Occipital lobe (tissue), 2 donors: ENCODE measurements around the gene MLLT3. TPM values are rescaled to one million over a fixed set of nuclear protein-coding genes. Genes with fewer than 3 reads are reported as not detected.

ENCODE experiments used
- DNase-seq: peaks from one replicate; lab custom pipeline; 2025; lab: John Stamatoyannopoulos, UW
- total RNA-seq: library from RNA; depleted of rRNA; stranded (reverse); fragments of >200 nt; gene quantifications from one replicate; pipeline ENCODE4 v1.2.3, GENCODE V29; 2014

Gene MLLT3
- total RNA-seq, 1 donor from 2014 or later = 152 TPM

DNA sequence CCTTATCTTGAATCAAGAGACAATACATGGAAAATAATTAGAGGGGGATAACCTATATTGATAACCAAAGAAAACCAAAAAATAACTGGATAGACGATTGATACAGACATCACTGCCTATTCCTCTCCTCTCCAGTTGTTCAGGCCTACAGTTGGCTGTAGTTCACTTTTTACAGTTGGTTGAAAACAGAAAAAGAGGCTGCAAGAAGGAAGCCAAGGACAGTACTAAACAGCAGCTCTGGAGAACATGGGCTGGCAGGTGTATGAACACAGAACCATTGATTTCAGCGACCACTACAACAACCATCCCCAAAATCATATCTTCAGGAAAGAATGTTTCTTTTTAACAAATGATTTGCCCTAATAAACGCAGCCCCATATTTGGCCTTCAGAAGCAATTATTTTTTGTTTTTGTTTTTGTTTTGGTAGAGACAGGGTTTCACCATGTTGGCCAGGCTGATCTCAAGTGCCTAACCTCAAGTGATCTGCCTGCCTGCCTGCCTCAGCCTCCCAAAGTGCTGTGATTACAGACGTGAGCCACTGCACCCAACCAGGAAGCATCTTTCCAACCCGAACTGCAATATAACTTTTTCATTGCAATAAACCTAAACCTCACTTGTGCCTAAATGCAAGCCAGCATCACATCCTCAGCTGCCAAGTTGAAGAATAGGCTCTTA lies 64.3 kb downstream of the MLLT3 start:
- no peak for DNase-seq

DNA sequence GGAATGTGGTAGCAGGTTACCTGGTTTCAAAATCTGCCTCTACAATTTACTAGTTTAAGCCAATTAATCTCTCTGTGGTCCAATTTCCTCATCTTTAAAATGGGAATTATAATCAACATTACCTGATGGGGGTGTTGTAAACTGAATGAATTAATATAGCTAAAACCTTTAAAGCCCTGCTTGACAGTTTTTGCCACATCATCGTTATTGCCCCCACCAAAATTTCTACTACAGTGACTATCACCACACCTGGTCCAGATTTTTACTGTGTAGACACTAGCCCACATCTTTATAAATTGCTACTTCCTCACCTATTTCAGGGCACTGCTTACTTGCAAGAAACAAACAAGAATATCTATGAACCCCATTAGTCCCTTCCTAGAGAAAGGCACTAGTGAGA lies 65.0 kb downstream of the MLLT3 start:
- no peak for DNase-seq

- DNase-seq = no peak
Measured at GRCh38 chr9:20553558-20554149, 68.6 kb downstream of the MLLT3 start.

- DNase-seq = no peak
Measured at GRCh38 chr9:20552874-20553557, 69.3 kb downstream of the MLLT3 start.

GRCh38 chr9:20551835-20552234 lies 70.5 kb downstream of the MLLT3 start:
- DNase-seq = no peak

DNA sequence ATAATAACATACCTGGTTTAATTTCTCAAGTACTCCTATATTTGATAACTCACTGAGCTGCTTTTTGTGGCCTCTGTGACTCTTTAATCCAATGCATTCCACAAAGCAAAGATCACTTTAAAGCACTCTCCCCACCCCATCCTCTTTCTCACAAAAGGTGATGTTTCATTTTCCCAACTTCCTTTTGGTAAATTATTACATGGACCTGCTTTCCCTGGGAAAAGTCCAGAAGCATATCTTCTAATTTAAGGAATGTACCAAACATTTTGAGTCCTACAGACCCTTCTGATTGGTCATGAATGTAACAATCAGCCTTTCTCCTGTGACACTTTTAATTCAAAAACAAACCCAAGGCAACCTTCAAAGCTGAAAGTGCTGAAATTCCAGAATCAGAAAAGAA lies 71.1 kb downstream of the MLLT3 start:
- no peak for DNase-seq

DNA sequence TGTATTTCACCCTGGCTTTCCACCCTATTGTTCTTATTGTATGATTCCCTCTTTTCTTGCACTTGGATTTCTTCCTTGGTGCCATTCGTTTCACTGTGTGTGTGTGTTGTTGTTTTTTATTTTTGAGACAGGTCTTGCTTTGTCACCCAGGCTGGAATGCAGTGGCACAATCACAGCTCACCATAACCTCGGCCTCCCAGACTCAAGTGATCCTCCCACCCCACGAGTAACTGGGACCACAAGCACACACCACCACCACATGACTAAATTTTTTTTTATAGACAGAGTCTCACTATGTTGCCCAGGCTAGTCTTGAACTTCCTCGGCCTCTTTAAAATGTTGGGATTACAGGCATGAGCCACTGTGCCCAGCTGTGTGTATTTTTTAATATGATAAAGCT lies 72.0 kb downstream of the MLLT3 start:
- DNase-seq = no peak

DNA sequence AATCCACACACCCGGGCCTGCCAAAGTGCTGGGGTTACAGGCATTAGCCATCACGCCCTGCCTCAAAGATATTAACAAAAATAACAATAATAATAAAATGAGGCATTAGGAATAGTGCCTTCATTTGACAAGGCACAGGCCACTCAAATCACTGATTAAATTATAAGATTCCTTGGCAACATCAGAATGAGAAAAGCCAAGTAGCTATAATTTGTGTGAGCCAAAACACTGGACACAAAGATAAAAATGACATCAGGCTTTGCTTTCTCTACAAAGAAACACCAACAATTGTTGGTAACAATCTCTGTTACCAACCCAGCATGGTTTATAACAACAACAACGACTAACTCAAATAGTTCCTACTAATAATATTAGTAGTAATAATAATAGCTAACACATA lies 73.2 kb downstream of the MLLT3 start:
- no peak for DNase-seq

DNA sequence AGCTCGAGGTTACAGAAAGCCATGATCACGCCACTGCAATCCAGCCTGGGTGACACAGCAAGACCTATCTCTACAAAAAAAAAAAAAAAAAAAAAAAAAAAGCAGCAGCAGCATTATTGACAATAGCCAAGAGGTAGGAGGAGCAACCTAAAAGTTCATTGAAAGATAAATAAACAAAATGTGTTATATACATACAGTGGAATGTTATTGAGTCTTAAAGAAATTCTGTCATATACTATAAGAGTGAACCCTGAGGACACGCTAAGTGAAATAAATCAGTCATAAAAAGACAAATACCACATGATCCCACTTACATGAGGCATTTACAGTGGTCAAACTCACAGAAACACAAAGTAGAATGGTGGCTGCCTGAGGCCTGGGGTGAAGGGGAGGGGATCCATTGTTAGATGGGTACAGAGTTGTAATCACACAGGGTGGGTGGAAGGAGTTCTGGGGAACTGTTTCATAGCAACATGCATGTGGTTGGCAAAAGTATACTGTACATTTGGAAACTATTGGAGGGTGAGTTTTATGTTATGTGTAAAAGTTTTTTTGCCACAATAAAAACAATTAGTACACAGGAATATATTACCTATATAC lies 77.2 kb downstream of the MLLT3 start:
- DNase-seq = no peak

- DNase-seq = no peak
Measured at GRCh38 chr9:20540169-20540863, 82.0 kb downstream of the MLLT3 start.

DNA sequence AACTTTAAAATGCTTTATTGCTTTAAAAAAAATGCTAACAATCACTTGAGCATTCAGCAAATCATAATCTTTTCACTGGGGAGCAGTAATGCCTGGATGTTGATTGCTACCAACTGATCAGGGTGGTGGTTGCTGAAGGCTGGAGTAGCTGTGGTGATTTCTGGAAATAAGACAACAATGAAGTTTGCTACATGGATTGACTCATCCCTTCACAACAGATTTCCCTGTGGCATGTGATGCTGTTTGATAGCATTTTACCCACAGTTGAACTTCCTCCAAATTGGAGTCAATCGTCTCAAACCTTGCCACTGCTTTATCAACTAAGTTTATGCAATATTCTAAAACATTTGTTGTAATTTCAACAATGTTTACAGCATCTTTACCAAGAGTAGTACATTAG lies 83.3 kb downstream of the MLLT3 start:
- DNase-seq = no peak

- DNase-seq = no peak
Measured at GRCh38 chr9:20538092-20538491, 84.2 kb downstream of the MLLT3 start.

DNA sequence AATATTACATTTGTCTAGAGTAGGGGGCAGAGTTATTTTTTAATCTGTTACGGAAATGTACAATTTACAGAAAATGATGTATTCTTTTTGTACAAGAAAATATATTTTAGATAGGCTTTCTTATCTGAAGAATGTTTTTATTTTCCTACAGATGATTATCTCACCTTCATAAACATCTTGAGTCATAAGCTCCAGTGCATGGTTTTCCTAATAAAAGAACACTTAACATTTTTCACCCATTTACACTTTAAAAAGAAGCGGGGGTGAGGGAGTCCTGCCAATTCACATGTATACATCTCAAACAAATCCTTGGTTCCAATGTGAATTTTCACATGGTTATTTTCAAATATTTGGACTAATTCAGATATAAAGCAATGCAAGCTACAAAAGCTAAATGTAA lies 85.0 kb downstream of the MLLT3 start:
- DNase-seq = no peak

- DNase-seq = no peak
Measured at GRCh38 chr9:20532584-20532983, 89.7 kb downstream of the MLLT3 start.

- no peak for DNase-seq
Measured at GRCh38 chr9:20529837-20530236, 92.5 kb downstream of the MLLT3 start.

GRCh38 chr9:20528253-20528652 lies 94.0 kb downstream of the MLLT3 start:
- no peak for DNase-seq

DNA sequence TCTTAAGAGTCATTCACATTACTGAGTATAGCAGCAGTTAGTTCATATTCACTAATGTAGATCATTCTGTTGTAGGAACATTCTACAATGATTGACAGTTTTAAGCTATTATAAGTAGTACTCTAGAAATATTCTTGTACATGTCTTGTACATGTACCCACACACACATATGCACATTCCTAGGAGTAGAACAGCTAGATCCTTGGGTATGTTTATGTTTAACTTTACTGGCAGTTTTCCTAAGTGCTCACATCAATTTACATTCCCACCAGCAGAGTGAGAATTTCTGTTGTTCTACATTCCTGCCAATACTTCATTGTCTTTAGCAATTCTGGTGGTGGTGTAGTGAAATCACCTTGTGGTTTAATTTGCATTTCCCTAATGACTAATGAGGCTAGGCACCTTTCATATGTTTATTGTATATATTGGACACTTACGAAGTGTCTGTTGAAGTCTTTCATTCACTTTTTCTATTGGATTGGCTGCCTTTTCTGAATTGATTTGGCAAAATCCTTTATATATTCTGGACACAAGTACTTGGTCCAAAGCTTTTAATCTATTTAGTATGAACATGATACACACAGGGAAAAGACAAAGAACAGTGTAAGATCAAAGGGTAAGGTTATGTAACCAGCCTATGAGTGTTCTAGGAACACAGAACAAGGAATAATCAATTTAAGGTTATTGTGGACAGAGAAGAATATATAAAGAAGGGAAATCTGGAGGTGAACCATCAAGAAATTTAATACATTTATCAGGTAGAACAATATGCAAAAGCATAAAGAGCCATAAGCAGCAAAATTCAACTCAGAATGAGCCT lies 95.6 kb downstream of the MLLT3 start:
- no peak for DNase-seq

DNA sequence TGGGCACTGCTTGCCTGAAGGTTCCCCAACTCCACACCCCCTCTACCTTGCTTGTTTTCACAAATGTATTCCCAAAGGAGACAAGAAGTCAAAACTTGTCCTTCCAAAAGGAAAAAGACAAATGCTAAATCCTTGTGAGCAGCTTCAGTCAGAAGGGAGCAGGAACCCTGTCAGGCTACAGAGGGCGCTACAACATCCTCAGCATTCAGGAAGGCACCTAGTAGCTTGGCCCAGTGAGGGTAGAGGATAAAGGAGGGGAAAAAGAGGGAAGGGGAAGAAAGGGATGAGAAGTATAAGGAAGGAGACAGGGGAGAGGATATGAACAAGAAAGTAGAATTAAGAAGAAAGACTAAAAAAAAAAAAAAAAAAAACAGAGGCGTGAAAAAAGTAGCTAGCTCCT lies 97.5 kb downstream of the MLLT3 start:
- DNase-seq = no peak

DNA sequence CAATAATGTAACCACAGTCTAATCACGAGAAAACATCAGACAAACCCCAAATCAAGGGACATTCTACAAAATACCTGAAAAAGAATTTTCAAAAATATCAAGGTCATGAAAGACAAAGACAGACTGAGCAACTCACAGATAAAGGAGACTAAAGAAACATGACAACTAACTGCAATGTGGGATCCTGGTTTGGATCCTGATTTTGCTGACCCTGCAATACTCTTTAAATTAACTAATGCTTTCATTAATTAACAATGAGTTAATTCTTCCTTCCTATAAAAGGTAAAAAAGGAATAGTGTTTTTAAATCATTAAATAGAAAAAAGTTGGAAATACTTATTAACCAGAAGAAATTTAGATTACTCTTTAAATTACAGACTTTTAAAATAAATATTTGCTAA lies 103.6 kb downstream of the MLLT3 start:
- no peak for DNase-seq

DNA sequence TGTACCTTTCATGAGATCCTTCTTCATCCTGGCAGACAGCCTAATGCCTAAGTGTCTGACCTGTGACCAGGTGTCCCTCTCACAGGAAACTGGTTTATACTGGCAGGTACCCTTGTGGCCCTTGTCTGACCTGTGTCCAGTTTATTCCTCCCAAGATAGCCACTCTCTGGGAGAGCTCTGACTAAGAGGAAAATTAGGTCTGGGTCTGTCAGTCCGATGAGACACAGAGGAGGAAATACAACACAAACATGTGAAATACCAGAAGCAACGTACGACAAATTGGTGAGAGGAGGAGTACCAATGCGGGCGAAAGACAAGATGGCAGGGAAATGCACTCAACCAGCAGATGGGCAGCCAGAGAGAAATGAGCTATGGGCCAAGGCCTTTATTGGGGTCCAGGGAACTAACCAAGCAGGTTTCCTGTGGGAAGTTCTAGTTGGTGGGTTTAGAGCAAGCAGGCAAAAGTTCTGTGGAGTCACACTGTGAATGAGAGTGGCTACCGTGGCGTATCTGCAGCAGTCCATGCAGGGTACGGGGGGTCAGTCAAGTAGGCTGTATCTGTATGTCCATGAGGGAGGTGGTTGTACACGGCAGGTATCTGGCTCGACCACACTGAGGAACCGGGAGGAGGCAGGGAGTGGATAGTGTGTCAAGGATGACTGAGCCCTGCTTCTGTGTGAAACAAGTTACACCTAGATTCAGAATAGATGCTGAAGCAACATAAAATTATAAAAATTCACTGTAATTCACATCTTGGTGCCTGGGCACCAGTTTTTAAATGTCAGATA lies 109.0 kb downstream of the MLLT3 start:
- DNase-seq = no peak
